ENCODE measurements around the gene FAM133A.

Gene FAM133A

DNA sequence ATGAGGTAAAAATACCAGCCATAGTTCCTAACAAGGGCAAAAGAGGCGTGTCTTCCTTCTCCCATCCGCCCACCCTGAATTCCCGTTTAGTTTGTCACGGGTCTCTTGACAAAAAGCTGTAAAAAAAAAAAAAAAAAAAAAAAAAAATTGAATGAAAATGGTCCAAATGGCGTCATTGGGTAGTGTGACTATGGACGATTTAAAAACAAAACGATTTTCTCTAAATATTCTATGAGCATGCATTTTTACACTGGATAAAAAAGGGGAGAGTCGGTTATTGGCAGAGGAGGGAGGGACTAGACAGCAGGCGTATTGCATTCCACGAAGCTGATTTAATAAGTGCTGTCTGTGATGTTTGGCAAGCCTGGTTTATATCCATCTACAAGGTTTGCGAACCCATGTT is at the start of gene FAM133A:
Gene FAM133A (plus strand): TSS at position 338 of the 403 bp plus-strand sequence. CDS start 35,214 bp downstream, outside the sequence.
- DNase-seq: peak; percentile 49

DNA sequence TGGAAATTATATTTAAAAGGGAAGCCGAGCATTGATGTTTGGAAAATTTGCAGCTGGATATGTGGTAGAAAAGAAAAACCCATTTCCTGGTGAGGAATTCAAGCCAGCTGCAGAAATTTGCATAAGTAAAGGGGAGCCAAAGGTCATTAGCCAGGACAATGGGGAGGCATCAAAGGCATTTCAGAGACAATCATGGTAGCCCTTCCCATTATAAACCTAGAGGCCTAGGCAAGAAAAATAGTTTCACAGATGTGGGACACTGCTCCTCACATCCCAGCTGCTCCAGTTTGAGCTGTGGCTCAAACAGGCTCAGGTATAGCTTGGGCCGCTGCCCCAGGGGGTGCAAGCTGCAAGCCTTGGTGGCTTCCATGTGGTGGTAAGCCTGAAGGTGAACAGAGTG is 36.4 kb upstream of the FAM133A start:
- DNase-seq: no peak

DNA sequence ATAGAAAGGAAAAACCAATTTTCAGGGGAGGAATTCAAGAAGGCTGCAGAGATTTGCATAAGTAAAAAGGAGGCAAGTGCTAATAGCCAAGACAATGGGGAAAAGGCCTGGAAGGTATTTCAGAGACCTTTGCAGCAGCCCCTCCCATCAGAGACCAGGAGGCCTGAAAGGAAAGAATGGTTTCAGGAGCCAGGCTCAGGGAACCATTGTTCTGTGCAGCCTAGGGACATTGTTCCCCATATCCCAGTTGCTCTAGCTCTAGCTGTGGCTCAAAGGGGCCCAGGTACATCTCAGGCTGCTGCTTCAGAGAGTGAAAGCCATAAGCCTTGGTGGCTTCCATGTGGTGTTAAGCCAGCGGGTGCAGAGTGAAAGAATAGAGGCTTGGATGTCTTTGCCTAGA is 24.6 kb upstream of the FAM133A start:
- DNase-seq: no peak

DNA sequence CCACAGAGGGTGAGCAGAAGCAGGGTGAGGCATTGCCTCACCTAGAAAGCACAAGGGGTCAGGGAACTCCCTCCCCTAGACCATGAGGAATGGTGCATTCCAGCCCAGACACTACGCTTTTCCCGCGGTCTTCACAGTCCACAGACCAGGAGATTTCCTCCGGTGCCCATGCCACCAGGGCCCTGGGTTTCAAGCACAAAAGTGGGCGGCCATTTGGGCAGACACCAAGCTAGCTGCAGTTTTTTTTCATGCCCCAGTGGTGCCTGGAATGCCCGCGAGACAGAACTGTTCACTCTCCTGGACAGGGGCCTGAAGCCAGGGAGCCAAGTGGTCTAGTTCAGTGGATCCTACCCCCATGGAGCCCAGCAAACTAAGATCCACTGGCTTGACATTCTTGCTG is 13.4 kb upstream of the FAM133A start:
- no peak for DNase-seq

DNA sequence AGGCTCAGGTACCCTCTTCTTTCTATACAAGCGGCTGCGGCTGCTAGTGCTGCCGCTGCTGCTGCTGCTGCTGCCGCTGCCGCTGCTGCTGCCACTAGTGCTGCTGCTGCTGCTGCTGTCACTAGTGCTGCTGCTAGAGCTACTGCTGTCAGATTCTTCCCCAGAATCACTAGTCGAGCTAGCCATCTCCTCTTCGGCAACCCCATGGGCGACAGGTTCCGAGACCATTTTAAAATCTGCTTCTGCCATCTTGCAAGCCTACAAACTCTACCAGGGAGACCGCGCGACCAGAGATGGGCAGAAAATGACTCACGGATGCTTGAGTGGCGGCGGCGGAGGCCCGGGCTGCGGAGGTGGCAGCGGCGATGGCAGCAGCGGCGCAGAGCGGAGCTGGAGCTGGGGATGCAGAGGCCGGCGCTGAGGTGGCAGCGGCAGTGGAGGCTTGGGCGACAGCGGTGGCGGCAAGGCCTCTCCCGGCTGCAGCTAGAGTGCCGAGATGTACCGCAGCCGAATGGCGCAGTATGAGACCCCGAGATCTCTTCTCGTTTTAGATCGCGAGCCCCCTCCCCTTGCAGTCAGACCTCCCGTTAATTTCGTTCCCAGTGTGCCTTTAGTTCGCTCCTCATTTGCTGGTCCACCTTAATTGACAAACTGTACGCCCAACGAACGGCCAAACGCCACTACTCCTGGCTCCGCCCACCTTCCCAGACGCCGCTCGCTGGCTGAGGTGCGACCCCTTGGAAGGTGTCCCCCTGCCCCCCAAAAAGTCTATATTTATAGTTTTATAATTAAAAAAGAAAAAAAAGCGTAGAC is 744 bp upstream of the FAM133A start, which contains the start of gene NAP1L3:
Gene NAP1L3 (minus strand): TSS at position 523 of the 813 bp plus-strand sequence. CDS start 274 bp downstream, at position 249.
- DNase-seq: peak; percentile 84

DNA sequence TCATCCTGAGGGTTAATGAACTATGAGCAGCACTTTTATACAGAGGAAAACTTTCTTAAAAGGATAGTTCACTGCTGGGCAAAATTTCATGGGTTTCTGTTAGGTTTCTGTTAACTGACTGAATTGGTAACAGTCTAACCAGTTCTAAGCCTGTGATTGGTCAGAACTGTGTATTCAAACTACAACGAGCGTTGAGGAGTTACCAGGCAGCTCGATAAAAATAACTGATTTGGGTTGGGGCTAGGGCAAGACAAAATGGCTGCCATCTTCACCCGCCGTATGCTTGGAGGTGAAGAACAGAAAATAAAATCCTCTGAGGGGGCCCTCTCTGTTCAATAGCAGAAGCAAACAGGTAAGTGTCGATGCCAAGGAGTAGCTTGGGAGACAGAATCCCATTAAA is 22.0 kb downstream of the FAM133A start:
- DNase-seq: no peak

DNA sequence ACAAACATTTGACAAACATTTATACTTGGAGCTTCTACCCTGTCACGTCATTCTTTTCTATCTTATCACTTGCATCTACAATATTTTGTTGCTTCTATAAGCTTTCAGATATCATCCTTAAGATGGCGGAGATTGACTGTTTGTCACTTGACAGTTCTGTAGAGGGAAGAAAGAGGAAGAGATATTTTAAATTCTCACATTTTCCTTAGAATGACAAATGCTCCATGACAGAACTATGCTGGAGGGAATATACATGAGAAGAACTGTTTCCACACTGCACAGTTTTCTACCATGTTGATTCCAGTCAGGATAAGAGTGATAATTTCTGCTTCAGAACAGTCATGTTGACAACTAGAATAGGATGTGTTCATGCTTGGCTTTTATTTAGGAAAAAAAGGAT is 29.7 kb downstream of the FAM133A start:
- no peak for DNase-seq

DNA sequence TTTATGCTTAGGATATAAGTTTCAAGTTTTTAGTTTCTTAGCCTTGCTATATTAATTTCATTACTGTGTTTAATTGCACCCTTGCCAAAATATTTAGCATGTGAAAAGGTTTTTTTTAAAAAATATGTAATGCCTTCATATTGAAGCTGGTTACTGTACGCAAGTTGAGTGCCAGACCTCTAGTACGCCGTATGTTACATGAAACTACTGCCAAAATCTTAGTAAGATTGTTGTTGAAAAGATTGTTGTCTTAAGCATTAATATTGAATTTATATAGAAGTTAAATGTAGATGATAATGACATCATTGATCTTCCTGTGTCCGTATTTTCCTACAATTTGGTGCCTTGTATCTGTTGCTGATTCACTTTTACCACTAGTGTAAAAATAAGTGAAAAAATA is 37.1 kb downstream of the FAM133A start:
- DNase-seq: no peak

DNA sequence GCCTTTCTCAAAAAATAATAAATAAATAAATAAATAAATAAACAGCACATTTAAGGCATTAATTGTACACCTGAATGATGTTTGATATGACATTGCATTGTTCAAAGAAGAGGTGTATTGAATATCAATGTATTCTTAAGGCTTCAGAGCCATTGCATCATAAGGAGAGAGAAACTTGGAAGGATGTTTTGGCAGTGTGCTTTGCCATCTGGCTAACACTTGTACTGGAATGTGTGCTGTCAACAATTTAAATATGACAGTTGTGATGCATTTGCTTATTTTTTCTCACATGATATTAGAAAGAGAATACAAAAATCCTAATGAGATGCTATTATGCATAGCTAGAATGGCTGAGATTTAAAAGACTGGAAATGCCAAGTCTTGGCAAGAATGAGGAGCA is 67.8 kb downstream of the FAM133A start:
- no peak for DNase-seq

DNA sequence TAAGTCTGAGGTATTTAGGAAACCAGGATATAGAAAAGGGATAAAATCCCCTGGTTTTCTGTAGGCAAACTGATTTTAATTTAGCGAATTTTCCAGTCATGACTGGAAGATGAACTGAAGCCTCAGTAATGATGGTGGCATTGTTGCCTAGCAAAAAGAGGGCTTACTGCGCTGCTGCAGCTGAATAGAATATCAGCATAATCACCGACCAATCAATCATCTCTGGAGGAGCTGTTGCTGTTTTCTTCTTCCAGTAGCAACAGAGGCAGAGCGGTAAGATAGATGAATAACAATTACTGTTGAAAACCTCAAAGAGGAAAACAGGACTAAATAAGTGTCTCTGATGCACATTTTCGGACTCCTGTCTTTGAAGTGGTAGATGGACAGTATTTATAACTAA is 86.2 kb downstream of the FAM133A start:
- DNase-seq: no peak
